ENCODE data around the gene PARD3B. TPM values are rescaled to one million over a fixed set of nuclear protein-coding genes. Genes with fewer than 3 reads are reported as not detected.

Gene PARD3B
- total RNA-seq, 2 experiments from 2014 or later, result 0.23 to 0.53 TPM

DNA sequence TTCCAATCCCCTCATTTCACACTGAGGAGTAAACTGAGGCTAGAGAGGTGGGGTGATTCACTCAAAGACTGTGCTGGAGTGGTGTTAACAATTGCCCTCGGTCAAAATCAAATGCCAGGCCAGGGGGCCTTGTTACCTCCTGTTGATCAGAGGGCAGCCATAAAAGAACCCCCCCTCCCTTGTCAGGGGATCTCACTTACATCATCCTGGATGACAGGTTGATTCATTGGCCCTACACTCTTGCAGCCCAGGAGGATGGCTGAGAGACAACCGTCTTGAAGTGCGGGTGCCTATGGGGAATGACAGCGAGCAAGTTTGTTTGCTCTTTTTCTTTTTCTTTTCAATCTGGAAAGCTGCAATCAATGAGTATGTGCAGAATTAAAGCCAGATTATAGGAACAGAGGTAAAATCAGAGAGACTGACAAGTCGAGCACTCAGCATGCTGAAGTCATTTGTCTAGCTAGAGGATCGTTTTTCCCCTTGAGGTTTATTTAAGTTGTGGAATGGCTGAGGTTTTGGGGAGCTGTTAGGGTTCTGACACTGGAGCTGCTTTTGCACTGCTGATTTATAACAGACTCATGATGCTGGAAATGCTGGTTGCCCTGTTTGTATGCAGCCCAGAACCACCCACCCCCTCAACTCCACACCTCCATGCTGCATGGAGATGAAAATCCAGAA lies 1110.6 kb downstream of the PARD3B start:
- ChIA-PET CTCF (no interaction called here), POLR2A (no interaction called here)
- H3K4me1 Mint-ChIP-seq, result peaks cover 8% of the 10 kb centered on the region
- H3K4me3 Mint-ChIP-seq, result no peak overlapping the region
- no peaks in the 10 kb centered on the region for H3K27me3 Mint-ChIP-seq
- H3K36me3 Mint-ChIP-seq (ENCODE audit: low read depth), result no peaks in the 10 kb centered on the region
- no peak overlapping the region for H3K27ac Mint-ChIP-seq
- no peak for DNase-seq
- H3K9me3 Mint-ChIP-seq, result no peaks in the 10 kb centered on the region

- Mint-ChIP-seq H3K27me3 (no peaks in the 10 kb centered on the region), H3K36me3 (ENCODE audit: low read depth) (no peaks in the 10 kb centered on the region), H3K9me3 (no peaks in the 10 kb centered on the region), H3K27ac (no peak overlapping the region), H3K4me1 (peaks cover 14% of the 10 kb centered on the region), H3K4me3 (no peak overlapping the region)
- CTCF ChIA-PET, result no interaction called here
- POLR2A ChIA-PET, result no interaction called here
- DNase-seq, result no peak
Observed at GRCh38 chr2:205656461-205656860, 1111.2 kb downstream of the PARD3B start.

DNA sequence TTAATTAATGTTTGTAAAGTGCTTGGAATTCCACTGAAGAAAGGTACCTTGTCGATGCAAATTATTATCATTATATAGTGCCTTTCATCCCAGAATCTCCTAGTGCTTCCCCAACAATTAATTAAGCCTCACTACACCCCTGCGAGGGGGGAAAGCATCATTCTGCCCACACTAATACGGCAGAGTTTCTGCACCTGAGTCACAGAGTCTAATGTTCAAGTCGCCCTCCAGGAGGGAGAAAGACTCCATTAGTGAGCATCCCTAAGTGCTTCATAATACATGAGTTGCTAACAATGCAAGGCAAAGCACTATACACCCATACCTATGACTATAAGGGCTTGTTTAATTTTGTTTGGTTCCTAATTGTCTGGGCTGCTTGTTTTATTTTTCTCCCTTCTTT lies 1111.7 kb downstream of the PARD3B start:
- Mint-ChIP-seq H3K27me3 (no peaks in the 10 kb centered on the region), H3K4me1 (peaks cover 15% of the 10 kb centered on the region), H3K9me3 (no peaks in the 10 kb centered on the region), H3K36me3 (ENCODE audit: low read depth) (no peaks in the 10 kb centered on the region), H3K27ac (no peak overlapping the region), H3K4me3 (no peak overlapping the region)
- CTCF ChIA-PET, result no interaction called here
- POLR2A ChIA-PET, result no interaction called here
- DNase-seq, result no peak

- Mint-ChIP-seq H3K4me1 (peaks cover 17% of the 10 kb centered on the region), H3K27ac (no peak overlapping the region), H3K27me3 (no peaks in the 10 kb centered on the region), H3K36me3 (ENCODE audit: low read depth) (no peaks in the 10 kb centered on the region), H3K4me3 (no peak overlapping the region), H3K9me3 (no peaks in the 10 kb centered on the region)
- CTCF ChIA-PET, result no interaction called here
- POLR2A ChIA-PET, result no interaction called here
- no peak for DNase-seq
Observed at GRCh38 chr2:205657579-205657978, 1112.3 kb downstream of the PARD3B start.

DNA sequence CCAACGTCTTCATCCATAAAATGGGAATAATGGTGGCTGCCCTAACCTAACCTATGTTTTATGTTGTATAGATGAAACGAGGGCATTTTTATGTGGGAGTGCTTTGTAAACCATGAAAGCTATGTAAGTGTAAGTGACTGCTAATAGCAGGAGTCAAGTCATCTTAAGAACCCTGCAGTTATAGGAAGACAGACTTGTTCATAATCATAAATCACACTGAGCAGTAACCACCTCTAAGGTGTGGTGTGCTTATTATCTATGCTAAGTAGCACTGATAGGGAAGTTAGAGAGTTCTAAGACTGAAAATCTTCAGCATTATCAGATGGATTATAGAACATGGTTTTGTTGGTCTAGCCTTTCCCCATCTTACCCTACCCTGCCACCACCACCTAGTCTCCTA lies 1112.8 kb downstream of the PARD3B start:
- CTCF ChIA-PET, result no interaction called here
- no peaks in the 10 kb centered on the region for H3K36me3 Mint-ChIP-seq (ENCODE audit: low read depth)
- H3K4me3 Mint-ChIP-seq, result no peak overlapping the region
- DNase-seq, result no peak
- no peaks in the 10 kb centered on the region for H3K27me3 Mint-ChIP-seq
- no peak overlapping the region for H3K27ac Mint-ChIP-seq
- H3K4me1 Mint-ChIP-seq, result peaks cover 17% of the 10 kb centered on the region
- POLR2A ChIA-PET, result no interaction called here
- no peaks in the 10 kb centered on the region for H3K9me3 Mint-ChIP-seq

DNA sequence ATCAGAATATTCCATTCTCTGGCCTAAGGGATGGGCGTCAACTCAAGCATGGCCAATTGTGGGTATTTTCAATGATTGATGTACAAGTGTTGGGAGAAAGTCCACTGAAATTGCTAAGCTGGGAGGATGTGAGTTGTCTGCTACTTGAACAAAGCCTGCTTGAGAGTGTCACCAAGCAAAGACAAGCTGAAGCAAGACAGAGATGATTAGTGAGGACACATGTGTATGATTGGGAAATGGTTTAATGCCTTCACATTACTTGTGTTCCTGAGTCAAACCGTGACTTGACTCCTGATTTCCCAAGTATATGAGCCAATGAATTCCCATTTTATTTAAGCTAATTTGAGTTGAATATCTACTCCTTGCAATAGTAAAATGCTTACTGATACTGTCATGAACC lies 1113.3 kb downstream of the PARD3B start:
- ChIA-PET CTCF (no interaction called here), POLR2A (no interaction called here)
- no peaks in the 10 kb centered on the region for H3K9me3 Mint-ChIP-seq
- no peaks in the 10 kb centered on the region for H3K27me3 Mint-ChIP-seq
- H3K4me3 Mint-ChIP-seq, result no peak overlapping the region
- H3K27ac Mint-ChIP-seq, result no peak overlapping the region
- DNase-seq, result no peak
- peaks cover 17% of the 10 kb centered on the region for H3K4me1 Mint-ChIP-seq
- H3K36me3 Mint-ChIP-seq (ENCODE audit: low read depth), result no peaks in the 10 kb centered on the region

DNA sequence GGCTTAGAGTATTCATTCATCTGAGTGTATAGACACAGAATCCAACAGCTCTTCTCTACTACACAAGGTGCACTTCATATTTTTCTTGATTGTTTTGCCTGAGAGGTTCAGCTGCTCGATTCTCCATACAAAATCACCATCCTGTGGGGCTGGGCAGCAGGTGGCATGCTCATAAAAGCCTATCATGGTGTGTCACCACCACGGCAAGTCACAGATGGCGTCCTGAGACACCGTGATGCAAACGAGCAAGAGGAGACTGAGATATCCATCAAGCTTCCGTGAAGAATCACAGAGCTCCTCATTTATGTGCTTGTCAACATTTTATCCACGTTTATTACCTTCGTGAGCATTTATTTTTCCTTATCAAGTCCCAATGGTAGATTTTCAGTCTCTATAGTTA lies 1114.6 kb downstream of the PARD3B start:
- Mint-ChIP-seq H3K4me1 (peaks cover 18% of the 10 kb centered on the region), H3K36me3 (ENCODE audit: low read depth) (no peaks in the 10 kb centered on the region), H3K4me3 (no peak overlapping the region), H3K27ac (no peak overlapping the region), H3K27me3 (no peaks in the 10 kb centered on the region), H3K9me3 (no peaks in the 10 kb centered on the region)
- ChIA-PET CTCF (interaction anchor here (1.9 kb wide), 1 partner anchor 16 kb away, joined by 9 read pairs; no protein-coding TSS in a partner anchor), POLR2A (no interaction called here)
- no peak for DNase-seq

DNA sequence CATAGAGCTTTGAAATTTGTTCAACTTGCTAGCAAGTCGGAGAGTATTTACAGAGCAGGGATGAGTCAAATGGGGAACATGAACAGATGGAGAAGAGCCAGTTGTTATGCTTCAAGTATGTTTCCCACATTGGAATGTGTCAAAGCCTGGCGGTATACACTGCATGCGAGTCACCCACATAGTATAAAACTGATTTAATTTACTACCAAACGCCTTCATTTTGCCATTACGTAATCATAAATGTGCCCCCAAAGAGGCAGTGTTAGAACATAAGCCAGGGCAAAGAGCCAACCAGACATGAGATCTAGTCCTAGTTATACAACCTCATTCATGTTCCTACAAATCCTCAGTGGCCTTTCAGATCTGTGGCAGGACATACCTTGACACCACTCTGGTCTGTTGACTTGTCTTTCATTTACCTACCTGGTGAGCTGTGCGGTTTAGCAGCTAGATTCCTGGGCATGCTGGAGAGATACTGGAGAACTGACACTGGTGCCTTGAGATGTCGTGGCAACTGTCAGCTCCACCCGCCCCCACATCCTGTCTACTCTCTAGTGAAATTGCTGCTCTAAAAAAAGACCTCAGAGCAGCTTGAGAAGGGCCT lies 1115.3 kb downstream of the PARD3B start:
- H3K9me3 Mint-ChIP-seq, result no peaks in the 10 kb centered on the region
- POLR2A ChIA-PET, result no interaction called here
- DNase-seq, result peak; percentile 51
- H3K4me3 Mint-ChIP-seq, result no peak overlapping the region
- no peak overlapping the region for H3K27ac Mint-ChIP-seq
- H3K27me3 Mint-ChIP-seq, result no peaks in the 10 kb centered on the region
- no peaks in the 10 kb centered on the region for H3K36me3 Mint-ChIP-seq (ENCODE audit: low read depth)
- H3K4me1 Mint-ChIP-seq, result peaks cover 18% of the 10 kb centered on the region
- CTCF ChIA-PET, result interaction anchor here (1.9 kb wide), 1 partner anchor 15 kb away, joined by 9 read pairs; no protein-coding TSS in a partner anchor

- Mint-ChIP-seq H3K27ac (no peak overlapping the region), H3K9me3 (no peaks in the 10 kb centered on the region), H3K27me3 (no peaks in the 10 kb centered on the region), H3K4me1 (peaks cover 18% of the 10 kb centered on the region), H3K4me3 (no peak overlapping the region), H3K36me3 (ENCODE audit: low read depth) (no peaks in the 10 kb centered on the region)
- CTCF ChIA-PET, result interaction anchor here (1.9 kb wide), 1 partner anchor 15 kb away, joined by 9 read pairs; no protein-coding TSS in a partner anchor
- no peak for DNase-seq
- POLR2A ChIA-PET, result no interaction called here
Observed at GRCh38 chr2:205661281-205661680, 1116.0 kb downstream of the PARD3B start.

- no peaks in the 10 kb centered on the region for H3K9me3 Mint-ChIP-seq
- ChIA-PET CTCF (no interaction called here), POLR2A (no interaction called here)
- DNase-seq, result no peak
- peaks cover 18% of the 10 kb centered on the region for H3K4me1 Mint-ChIP-seq
- H3K27me3 Mint-ChIP-seq, result peaks cover under 1% of the 10 kb centered on the region
- H3K4me3 Mint-ChIP-seq, result no peak overlapping the region
- H3K27ac Mint-ChIP-seq, result no peak overlapping the region
- no peaks in the 10 kb centered on the region for H3K36me3 Mint-ChIP-seq (ENCODE audit: low read depth)
Observed at GRCh38 chr2:205662206-205662965, 1117.1 kb downstream of the PARD3B start.

GRCh38 chr2:205665791-205666190 lies 1120.5 kb downstream of the PARD3B start:
- H3K27ac Mint-ChIP-seq, result no peak overlapping the region
- ChIA-PET POLR2A (no interaction called here), CTCF (interaction anchor here (1.1 kb wide), 1 partner anchor 10 kb away, joined by 4 read pairs; no protein-coding TSS in a partner anchor)
- H3K27me3 Mint-ChIP-seq, result peaks cover 11% of the 10 kb centered on the region
- no peak for DNase-seq
- H3K4me3 Mint-ChIP-seq, result no peak overlapping the region
- no peaks in the 10 kb centered on the region for H3K36me3 Mint-ChIP-seq (ENCODE audit: low read depth)
- H3K9me3 Mint-ChIP-seq, result peaks cover 7% of the 10 kb centered on the region
- H3K4me1 Mint-ChIP-seq, result peaks cover 11% of the 10 kb centered on the region
